Measurements from ENCODE around the gene CTDSPL. TPM values are rescaled to one million over a fixed set of nuclear protein-coding genes. Genes with fewer than 3 reads are reported as not detected.

Gene CTDSPL
- total and polyA plus RNA-seq, 5 donors from 2014 or later: 0.08 to 1.7 TPM; not detected in 3

DNA sequence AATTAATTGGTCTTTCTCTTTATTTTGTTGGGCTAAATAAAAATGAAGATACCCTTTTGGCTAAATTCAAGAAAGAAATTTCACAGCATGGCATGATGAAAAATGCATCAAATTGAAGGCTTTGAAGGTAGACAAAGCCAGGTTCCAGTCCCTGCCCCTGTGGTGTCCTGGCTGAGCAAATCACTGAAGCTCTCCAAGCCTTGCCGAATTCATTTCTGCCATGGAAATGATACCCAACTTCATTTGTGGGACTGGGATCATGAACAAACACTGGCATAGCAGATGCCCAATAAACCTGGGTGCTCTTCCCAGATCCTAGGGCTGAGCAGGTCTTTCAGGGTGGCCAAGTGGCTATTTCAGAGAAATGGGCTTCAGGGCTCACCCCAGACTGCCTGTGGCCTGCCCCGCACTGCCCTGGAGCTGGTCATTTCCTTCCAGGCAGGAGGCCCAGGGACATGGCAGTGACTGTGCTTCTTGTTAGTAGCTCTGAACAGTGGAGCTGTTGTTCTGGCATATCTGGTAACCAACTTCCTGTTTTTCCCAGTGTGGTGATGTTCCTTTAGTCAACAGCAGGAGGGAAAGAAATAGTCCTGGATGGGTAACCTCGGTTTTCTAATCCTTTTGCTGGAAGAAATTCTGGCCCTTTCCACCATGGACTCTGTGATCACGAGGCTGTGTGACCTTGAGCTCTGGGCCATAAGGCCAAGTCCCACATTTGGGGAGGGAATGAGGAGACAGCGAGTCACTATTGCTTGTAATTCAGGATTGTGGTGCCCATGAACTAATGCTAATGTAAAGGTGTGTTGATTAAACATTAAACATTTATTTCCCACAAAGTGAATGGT, 47.6 kb downstream of the CTDSPL start:
- H3K27me3 ChIP-seq (ENCODE audit: control insufficient read depth, insufficient read depth, low read length): peaks cover 7% of the 10 kb centered on the region
- H3K9me3 ChIP-seq (ENCODE audit: control insufficient read depth in 2 of 2, low read length in 2 of 2): no peaks in the 10 kb centered on the region
- H3K4me3 Mint-ChIP-seq: no peak overlapping the region
- no peak overlapping the region for H3K27ac ChIP-seq (ENCODE audit: insufficient read depth, low read length, poor library complexity, severe bottlenecking)
- ATAC-seq (ENCODE audit: low read depth in 2 of 2) (no peak), DNase-seq (no peak)
- H3K36me3 ChIP-seq (ENCODE audit: control insufficient read depth, insufficient read depth, low read length): no peaks in the 10 kb centered on the region
- no peak overlapping the region for H3K4me3 ChIP-seq (ENCODE audit: low read depth, low read length)
- no peak overlapping the region for H3K27ac Mint-ChIP-seq
- no peaks in the 10 kb centered on the region for H3K27me3 Mint-ChIP-seq
- no peaks in the 10 kb centered on the region for H3K9me3 Mint-ChIP-seq
- H3K36me3 Mint-ChIP-seq: no peaks in the 10 kb centered on the region
- peaks cover 0 to 12% (median 1%) of the 10 kb centered on the region in 4 donors for H3K4me1 Mint-ChIP-seq
- peaks cover 5% of the 10 kb centered on the region for H3K4me1 ChIP-seq (ENCODE audit: control insufficient read depth, insufficient read depth, low read length, poor library complexity, severe bottlenecking)

DNA sequence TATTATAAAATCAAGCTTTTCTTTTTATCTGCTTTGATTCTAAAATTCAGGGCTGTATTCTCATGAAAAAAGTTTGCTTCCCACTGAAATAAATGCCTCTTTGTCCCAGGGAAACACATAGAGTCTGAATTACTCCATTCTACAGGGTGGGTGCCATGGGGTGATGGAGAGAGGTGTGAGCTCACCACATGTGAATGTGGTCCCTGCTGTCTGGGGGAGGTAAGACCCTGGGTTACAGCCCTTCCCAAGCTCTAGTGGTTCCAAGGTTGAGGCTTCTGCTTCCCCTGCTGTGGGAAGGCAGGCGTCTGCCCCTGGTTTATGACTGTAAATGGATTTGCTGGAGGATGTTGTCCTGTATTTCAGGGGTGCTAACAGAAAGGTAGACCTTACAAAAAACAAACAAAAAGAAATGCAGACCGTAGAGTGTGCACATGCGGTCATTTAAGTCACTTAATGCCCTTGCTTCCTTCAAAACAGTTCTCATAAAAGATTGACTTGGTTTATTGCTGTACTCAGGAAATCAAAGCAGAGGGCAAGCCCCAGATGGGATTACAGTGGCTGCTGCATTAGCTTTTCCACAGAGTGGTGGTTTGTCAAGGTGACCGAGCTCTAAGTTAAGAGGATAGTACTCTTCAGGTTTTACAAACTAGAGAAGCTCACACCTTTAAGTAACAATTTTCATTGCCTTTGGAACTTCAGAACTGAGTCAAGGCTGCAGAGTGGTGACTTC, 49.2 kb downstream of the CTDSPL start:
- Histone ChIP-seq H3K36me3 (ENCODE audit: control insufficient read depth, insufficient read depth, low read length) (no peaks in the 10 kb centered on the region), H3K4me3 (ENCODE audit: low read depth, low read length) (no peak overlapping the region), H3K4me1 (ENCODE audit: control insufficient read depth, insufficient read depth, low read length, poor library complexity, severe bottlenecking) (peaks cover 5% of the 10 kb centered on the region), H3K9me3 (ENCODE audit: control insufficient read depth in 2 of 2, low read length in 2 of 2) (no peaks in the 10 kb centered on the region), H3K27ac (ENCODE audit: insufficient read depth, low read length, poor library complexity, severe bottlenecking) (no peak overlapping the region), H3K27me3 (ENCODE audit: control insufficient read depth, insufficient read depth, low read length) (peaks cover 7% of the 10 kb centered on the region)
- peaks cover 0 to 12% (median 1%) of the 10 kb centered on the region in 4 donors for H3K4me1 Mint-ChIP-seq
- H3K4me3 Mint-ChIP-seq: no peak overlapping the region
- ATAC-seq (ENCODE audit: low read depth in 2 of 2) (no peak), DNase-seq (no peak)
- H3K36me3 Mint-ChIP-seq: no peaks in the 10 kb centered on the region
- peaks cover 6% of the 10 kb centered on the region for H3K27me3 Mint-ChIP-seq
- peak overlapping the region in 1 of 3 donors; percentile 22 for H3K27ac Mint-ChIP-seq
- peaks cover 0 to 6% (median 0%) of the 10 kb centered on the region in 7 donors for H3K9me3 Mint-ChIP-seq

- H3K27me3 Mint-ChIP-seq: peaks cover 6% of the 10 kb centered on the region
- no peaks in the 10 kb centered on the region for H3K36me3 Mint-ChIP-seq
- Histone ChIP-seq H3K36me3 (ENCODE audit: control insufficient read depth, insufficient read depth, low read length) (no peaks in the 10 kb centered on the region), H3K27me3 (ENCODE audit: control insufficient read depth, insufficient read depth, low read length) (peaks cover 2% of the 10 kb centered on the region), H3K9me3 (ENCODE audit: control insufficient read depth in 2 of 2, low read length in 2 of 2) (no peaks in the 10 kb centered on the region), H3K27ac (ENCODE audit: insufficient read depth, low read length, poor library complexity, severe bottlenecking) (no peak overlapping the region), H3K4me3 (ENCODE audit: low read depth, low read length) (no peak overlapping the region), H3K4me1 (ENCODE audit: control insufficient read depth, insufficient read depth, low read length, poor library complexity, severe bottlenecking) (peaks cover 5% of the 10 kb centered on the region)
- DNase-seq (no peak), ATAC-seq (ENCODE audit: low read depth in 2 of 2) (no peak)
- H3K4me1 Mint-ChIP-seq: peaks cover 0 to 8% (median 0%) of the 10 kb centered on the region in 4 donors
- no peak overlapping the region for H3K4me3 Mint-ChIP-seq
- H3K9me3 Mint-ChIP-seq: peaks cover 0 to 6% (median 0%) of the 10 kb centered on the region in 7 donors
- peak overlapping the region in 1 of 3 donors; percentile 35 for H3K27ac Mint-ChIP-seq
Observed at GRCh38 chr3:37912052-37912733, 50.5 kb downstream of the CTDSPL start.

DNA sequence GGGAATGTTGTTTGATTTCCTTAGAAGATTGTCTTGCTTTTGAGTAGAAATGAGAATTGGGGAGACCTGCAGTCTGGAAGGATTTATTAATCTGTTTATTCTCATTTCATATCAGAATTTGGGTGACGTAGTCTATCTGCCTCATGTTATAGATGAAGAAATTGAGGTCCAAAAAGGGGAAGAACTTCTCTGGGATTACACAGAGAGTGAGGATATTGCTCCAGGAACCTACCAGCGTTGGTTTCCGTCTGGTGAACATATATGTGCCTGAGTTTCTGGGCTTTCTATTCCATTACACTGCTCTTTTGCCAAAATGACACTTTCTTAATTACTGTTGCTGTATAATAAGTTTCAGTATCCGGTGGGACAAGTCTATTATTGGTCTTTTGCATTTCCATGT, 51.8 kb downstream of the CTDSPL start:
- Mint-ChIP-seq H3K36me3 (no peaks in the 10 kb centered on the region), H3K27me3 (peaks cover 12% of the 10 kb centered on the region)
- no peak for DNase-seq

DNA sequence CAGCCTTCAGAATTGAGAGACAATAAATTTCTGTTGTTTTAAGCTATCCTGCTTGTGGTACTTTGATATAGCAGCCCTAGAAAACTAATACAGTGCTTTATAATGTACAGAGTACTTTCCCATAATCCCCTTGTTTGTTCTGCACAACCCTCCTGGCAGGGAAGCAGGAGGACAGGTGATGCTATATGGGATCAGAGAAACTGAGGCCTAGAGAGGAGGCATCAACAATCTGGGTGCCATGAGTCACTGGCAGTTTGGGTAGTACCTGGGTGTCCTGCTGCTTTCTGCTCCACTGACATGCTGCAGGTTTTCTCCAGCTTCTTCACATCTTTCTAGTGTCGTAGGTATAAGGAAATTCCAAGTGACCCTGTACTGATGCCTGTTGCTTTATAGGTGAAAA, 55.0 kb downstream of the CTDSPL start:
- peak overlapping the region in 1 of 3 donors; percentile 4 for H3K27ac Mint-ChIP-seq
- peaks cover 3% of the 10 kb centered on the region for H3K27me3 ChIP-seq (ENCODE audit: control insufficient read depth, insufficient read depth, low read length)
- H3K27ac ChIP-seq (ENCODE audit: insufficient read depth, low read length, poor library complexity, severe bottlenecking): no peak overlapping the region
- no peaks in the 10 kb centered on the region for H3K36me3 ChIP-seq (ENCODE audit: control insufficient read depth, insufficient read depth, low read length)
- H3K4me1 ChIP-seq (ENCODE audit: control insufficient read depth, insufficient read depth, low read length, poor library complexity, severe bottlenecking): no peaks in the 10 kb centered on the region
- H3K36me3 Mint-ChIP-seq: no peaks in the 10 kb centered on the region
- H3K4me1 Mint-ChIP-seq: no peaks in the 10 kb centered on the region
- H3K9me3 Mint-ChIP-seq: peaks cover 0 to 6% (median 0%) of the 10 kb centered on the region in 7 donors
- H3K27me3 Mint-ChIP-seq: peaks cover 15% of the 10 kb centered on the region
- H3K9me3 ChIP-seq (ENCODE audit: control insufficient read depth in 2 of 2, low read length in 2 of 2): no peaks in the 10 kb centered on the region
- DNase-seq (no peak), ATAC-seq (ENCODE audit: low read depth in 2 of 2) (no peak)
- H3K4me3 ChIP-seq (ENCODE audit: low read depth, low read length): no peak overlapping the region
- H3K4me3 Mint-ChIP-seq: no peak overlapping the region

More for the DNA sequence above, 51.8 kb downstream of the CTDSPL start:
- no peaks in the 10 kb centered on the region for H3K4me1 Mint-ChIP-seq
- H3K36me3 ChIP-seq (ENCODE audit: control insufficient read depth, insufficient read depth, low read length): no peaks in the 10 kb centered on the region
- peaks cover 3% of the 10 kb centered on the region for H3K27me3 ChIP-seq (ENCODE audit: control insufficient read depth, insufficient read depth, low read length)
- H3K4me1 ChIP-seq (ENCODE audit: control insufficient read depth, insufficient read depth, low read length, poor library complexity, severe bottlenecking): no peaks in the 10 kb centered on the region
- H3K4me3 ChIP-seq (ENCODE audit: low read depth, low read length): no peak overlapping the region
- H3K9me3 ChIP-seq (ENCODE audit: control insufficient read depth in 2 of 2, low read length in 2 of 2): no peaks in the 10 kb centered on the region
- no peak overlapping the region for H3K27ac ChIP-seq (ENCODE audit: insufficient read depth, low read length, poor library complexity, severe bottlenecking)
- peaks cover 0 to 6% (median 0%) of the 10 kb centered on the region in 7 donors for H3K9me3 Mint-ChIP-seq
- no peak overlapping the region for H3K27ac Mint-ChIP-seq
- no peak for ATAC-seq (ENCODE audit: low read depth in 2 of 2)
- no peak overlapping the region for H3K4me3 Mint-ChIP-seq

GRCh38 chr3:37918627-37919026, 56.9 kb downstream of the CTDSPL start:
- H3K27ac Mint-ChIP-seq: no peak overlapping the region
- H3K27me3 Mint-ChIP-seq: peaks cover 15% of the 10 kb centered on the region
- no peak overlapping the region for H3K4me3 Mint-ChIP-seq
- Histone ChIP-seq H3K4me3 (ENCODE audit: low read depth, low read length) (no peak overlapping the region), H3K4me1 (ENCODE audit: control insufficient read depth, insufficient read depth, low read length, poor library complexity, severe bottlenecking) (no peaks in the 10 kb centered on the region), H3K27ac (ENCODE audit: insufficient read depth, low read length, poor library complexity, severe bottlenecking) (no peak overlapping the region), H3K9me3 (ENCODE audit: control insufficient read depth in 2 of 2, low read length in 2 of 2) (no peaks in the 10 kb centered on the region), H3K36me3 (ENCODE audit: control insufficient read depth, insufficient read depth, low read length) (no peaks in the 10 kb centered on the region), H3K27me3 (ENCODE audit: control insufficient read depth, insufficient read depth, low read length) (peaks cover 3% of the 10 kb centered on the region)
- H3K4me1 Mint-ChIP-seq: no peaks in the 10 kb centered on the region
- no peak for DNase-seq
- ATAC-seq (ENCODE audit: low read depth in 2 of 2): no peak
- no peaks in the 10 kb centered on the region for H3K36me3 Mint-ChIP-seq
- peaks cover 0 to 6% (median 0%) of the 10 kb centered on the region in 7 donors for H3K9me3 Mint-ChIP-seq

DNA sequence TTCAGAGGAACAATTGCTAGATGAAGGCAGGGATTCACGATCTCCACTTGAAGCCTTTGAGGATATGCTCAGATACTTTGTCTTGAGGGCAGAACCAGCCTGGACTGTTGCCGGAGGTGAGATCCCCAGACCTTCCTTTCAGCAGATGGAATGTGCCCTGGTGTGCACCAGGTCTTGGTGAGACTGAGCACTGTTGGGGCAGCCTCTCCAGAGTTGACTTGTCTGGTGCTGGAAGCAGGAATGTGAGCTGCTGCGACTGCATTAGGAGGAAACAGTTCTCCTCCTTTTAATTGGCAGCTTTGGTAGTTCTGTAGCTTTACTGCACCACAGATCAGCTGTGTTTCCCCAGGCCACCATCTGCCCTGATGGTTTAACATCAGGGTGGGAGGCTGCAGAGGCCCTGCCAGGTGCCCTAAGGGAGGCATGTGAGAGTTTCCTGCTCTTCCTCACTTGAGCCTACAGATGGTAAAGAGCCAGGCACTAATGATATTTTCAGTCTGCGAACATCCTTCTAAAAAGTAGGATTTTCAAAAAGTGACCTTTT, 58.5 kb downstream of the CTDSPL start:
- DNase-seq: no peak
- Mint-ChIP-seq H3K36me3 (no peaks in the 10 kb centered on the region), H3K27ac (no peak overlapping the region), H3K9me3 (peaks cover 0 to 1% (median 0%) of the 10 kb centered on the region in 7 donors), H3K4me3 (no peak overlapping the region), H3K27me3 (peaks cover 17% of the 10 kb centered on the region), H3K4me1 (no peaks in the 10 kb centered on the region)
- H3K27me3 ChIP-seq (ENCODE audit: control insufficient read depth, insufficient read depth, low read length): peaks cover 3% of the 10 kb centered on the region
- no peaks in the 10 kb centered on the region for H3K36me3 ChIP-seq (ENCODE audit: control insufficient read depth, insufficient read depth, low read length)
- H3K9me3 ChIP-seq (ENCODE audit: control insufficient read depth in 2 of 2, low read length in 2 of 2): no peaks in the 10 kb centered on the region
- no peaks in the 10 kb centered on the region for H3K4me1 ChIP-seq (ENCODE audit: control insufficient read depth, insufficient read depth, low read length, poor library complexity, severe bottlenecking)
- H3K27ac ChIP-seq (ENCODE audit: insufficient read depth, low read length, poor library complexity, severe bottlenecking): no peak overlapping the region
- no peak for ATAC-seq (ENCODE audit: low read depth in 2 of 2)
- H3K4me3 ChIP-seq (ENCODE audit: low read depth, low read length): no peak overlapping the region
